Iris pigment epithelial cell (primary cell): ENCODE data around the gene SHISAL1.
"Not testable (repeated sequence)": the region's sequence is repeated elsewhere in the genome, so short reads cannot be mapped to it uniquely, and the experiment has no call there.

Experiments used
- DNase-seq: peaks from one replicate; pipeline ENCODE4 v3.0.0-alpha.2; 2011; ENCODE audit warnings: low read depth

Gene SHISAL1

DNA sequence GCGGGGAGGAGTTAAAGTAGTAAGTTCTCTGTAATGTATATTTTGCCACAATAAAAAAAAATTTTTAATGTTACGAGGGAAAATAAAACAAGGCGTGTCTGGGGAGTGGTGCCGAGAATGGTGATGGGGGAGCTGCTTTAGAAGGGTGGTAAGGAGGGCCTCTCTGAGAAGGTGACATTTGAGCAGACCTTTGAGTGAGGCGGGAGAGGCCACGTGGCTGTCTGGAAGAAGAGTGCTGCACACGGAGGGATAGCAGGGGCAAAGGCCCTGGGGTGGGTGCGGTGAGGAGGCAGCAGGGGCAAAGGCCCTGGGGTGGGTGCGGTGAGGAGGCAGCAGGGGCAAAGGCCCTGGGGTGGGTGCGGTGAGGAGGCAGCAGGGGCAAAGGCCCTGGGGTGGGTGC is 10.4 kb downstream of the SHISAL1 start:
- not testable (repeated sequence) for DNase-seq

DNA sequence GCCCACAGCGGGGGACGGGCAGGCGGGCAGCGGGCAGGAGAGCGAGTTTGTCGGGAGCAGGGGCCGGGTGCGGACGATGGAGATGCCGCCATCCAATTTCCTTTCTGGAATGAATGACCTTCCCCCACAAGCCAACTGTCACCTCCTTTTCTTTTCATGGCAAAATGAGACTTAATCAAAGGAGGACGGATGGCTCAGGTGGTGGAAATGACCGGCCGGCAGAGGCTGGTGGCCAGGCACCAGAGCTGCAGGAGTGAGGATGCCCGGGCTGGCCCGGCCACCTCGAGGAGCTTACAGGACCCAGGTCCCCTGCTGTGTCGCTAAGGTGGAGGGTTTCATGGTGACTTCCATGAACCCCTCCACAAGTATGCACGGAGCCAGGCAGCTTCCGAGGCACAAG is 11.7 kb downstream of the SHISAL1 start:
- no peak for DNase-seq

DNA sequence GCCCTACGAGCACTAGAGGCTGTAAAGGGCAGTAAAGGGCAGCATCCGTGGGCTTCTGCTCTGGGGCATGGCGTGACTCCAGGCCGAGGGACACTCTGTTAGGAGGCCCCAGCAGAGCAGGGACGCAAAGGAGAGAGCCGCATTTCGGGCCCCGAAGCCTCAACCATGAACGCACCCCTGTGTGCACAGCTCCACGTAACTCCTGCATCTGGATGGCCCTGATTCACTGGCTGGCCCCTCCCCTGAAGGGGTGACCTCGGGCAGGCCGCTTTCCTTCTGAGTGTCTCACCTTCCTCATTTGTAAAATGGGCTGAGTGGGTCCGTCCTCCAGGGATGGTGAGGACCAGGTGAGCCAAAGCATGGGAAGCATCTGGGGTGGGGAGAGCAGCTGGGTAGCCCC is 13.6 kb downstream of the SHISAL1 start:
- no peak for DNase-seq

DNA sequence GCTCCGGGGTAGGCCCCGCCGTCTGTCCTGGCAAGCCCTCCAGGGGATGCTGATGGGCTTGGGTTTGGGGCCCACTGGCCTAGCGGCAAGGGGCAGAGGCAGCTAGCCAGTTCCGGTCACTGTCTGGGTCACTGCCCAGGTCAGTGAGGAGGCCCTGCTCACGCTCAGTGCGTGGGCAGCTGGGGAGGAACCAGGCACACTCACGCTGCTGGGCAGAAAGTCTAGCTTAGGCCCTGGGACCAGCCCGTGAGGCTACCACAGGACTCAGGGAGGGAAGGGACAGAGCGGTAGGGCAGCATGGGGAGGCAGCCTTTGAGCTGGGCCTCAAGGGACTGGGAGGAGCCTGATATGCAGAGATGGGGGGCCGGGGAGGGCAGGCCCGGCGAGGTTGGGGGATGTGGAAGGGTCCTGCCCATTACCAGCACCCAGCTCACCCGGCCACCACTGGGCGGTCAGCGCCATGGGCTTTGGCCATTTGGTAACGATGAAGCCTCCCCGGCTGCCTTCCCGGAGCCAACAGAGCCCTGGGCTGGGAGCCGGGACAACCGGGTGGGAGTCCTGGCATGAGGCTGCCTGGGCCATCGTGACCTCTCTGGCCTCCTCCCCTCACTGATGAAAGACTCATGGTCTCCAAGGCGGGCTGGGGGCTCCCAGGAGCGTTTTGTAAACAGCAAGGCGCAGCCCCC is 14.2 kb downstream of the SHISAL1 start:
- DNase-seq = no peak

DNA sequence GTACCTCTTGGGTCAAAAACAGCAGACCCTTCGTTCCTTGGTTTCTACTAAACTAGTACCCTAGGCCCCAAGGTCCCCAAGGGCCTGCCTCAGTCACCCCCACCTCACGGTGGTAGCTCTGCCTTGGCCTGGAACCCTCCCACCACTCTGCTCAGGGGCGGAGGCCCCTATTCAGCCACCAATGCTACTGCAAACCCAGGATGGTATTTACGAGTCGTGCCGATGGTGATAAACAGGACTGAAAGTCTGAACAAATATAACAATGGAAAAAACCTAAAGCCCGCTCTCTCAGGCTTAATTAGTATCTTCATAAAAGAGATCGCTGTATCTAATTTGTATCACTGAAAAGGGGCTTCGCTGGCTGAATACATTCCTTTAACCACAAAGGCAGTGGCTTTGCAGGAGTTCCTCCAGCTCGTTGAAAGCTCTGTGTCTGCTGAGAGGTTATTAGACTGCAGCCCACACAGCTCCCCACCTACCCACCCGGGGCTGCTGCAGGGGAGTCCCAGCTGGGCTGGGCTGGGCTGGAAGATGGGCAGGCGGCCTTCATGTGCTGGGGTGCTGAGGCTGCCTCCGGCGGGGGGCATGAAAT is 15.2 kb downstream of the SHISAL1 start:
- DNase-seq = no peak

DNA sequence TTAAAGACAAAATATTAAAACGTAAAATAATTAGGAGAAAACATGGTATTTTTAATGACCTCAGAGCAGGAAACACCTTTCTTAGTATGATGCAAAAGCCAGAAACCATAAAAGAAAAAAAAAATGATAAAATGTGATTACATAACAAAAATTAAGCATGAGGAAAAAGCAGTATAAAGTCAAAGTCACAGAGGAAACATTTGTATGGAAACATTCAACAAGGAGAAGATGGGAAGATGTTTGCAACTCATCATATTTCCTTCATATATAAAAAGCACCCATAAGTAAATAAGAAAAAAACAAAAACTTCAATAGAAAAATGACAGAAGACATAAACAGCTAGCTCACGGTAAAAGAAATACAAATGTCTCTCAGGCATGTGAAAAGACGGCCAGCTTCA is 17.3 kb downstream of the SHISAL1 start:
- DNase-seq = no peak

DNA sequence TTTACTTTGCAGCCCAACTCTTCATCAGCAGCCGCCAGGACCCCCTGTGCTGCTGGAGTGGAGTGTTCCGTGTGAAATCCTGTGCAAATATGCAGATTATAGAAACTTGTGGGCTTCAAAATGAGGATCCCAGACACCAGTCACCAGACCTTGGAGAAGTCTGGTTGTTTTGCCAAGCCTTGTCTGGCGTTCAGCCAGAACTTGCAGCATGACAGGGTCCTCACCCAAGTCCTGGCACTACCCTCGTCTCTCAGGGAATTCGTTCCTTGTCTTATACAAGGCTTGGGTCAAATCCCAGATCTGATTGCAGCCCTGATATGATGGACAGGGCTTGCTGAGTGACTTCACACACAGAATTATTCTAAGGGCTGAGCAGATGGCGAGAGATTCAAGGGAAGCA is 18.9 kb downstream of the SHISAL1 start:
- no peak for DNase-seq

DNA sequence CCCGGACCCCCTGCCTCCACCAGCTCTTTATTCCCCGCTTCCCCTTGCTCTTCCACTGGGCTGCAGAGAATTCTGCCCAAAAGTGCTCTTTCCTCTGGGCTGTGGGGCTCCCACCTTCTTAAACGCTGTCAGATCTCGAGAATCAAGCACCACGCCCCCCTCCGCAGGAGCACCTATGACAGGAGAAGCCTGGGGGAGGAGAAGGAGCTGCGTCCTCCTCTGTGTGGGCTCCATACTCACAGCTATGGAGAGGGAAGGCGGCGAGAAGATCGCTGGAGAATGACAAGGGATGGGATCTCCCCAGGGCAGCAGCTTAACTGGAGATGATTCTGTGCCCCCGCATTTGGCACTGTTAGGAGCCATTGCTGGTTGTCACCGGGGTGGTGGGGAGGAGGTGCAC is 19.7 kb downstream of the SHISAL1 start:
- DNase-seq = no peak

DNA sequence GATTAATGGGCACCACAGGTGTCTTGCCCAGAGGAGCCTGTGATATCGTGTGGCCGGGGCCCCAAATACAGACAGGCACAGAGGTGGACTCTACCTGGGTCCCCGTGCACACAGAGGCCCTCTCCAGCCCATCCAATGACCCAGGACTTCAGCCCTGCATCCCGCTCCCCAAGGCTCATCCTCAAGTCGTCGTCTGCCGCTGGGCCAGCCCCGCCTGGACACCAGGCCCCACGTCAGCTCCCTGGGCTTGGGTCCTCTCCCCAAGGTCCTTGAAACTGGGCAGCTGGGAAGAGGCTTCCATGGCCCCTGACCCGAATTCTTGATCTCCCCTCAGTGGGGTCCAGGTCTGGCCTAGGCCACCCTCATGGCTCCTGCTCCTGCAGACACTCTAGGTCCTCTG is 20.2 kb downstream of the SHISAL1 start:
- no peak for DNase-seq

DNA sequence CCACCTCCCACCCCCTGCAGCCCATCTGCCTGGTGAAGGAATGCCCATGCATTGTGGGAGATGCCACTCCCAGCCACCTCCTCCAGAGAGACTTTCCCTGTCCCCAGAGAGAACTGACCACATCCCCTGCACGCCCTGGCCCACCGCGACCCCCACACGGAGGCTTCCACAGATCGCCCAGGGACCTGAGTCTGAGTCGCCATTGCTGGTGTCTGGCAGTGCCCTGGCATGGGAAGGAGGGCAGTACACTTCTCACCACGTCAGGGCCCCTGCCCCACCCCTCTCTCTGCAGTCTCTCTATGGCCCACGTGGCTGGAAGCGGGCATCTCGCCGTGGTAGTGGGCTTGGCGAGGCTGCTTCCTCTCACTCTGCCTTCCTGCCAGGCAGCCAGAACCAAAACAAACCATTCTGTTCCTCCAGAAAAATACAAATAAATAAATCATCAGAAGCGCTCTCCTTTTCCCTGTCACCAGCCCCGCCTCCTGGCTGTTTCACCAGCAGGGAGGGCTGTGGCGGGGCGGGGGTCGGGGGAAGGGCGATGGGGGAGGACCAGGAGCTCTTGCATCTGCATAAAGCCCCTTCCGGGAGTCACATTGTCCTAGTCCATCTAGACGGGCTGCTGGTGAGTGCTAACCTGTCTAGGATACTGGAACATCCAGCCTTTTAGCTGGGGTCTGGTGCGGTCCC is 20.9 kb downstream of the SHISAL1 start:
- no peak for DNase-seq

DNA sequence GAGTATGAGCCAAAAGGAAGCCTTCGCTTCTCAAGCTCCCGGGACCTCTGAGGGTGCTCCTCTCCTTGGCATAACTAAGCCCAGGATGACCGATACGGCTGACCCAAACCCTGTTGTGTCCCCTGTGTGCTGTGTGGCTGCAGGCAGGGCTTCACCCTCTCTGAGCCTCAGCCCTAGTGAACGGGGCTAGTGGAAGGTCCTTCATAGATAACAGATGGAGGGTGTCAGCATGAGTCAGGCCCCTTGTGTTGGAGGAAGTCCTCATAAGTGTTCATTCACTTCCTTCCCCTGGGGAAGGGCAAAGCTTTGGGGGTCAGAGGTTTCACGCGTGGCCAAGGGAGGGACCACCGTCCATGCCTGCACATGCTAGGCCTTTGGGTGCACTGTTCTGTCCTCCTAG is 21.5 kb downstream of the SHISAL1 start:
- no peak for DNase-seq

DNA sequence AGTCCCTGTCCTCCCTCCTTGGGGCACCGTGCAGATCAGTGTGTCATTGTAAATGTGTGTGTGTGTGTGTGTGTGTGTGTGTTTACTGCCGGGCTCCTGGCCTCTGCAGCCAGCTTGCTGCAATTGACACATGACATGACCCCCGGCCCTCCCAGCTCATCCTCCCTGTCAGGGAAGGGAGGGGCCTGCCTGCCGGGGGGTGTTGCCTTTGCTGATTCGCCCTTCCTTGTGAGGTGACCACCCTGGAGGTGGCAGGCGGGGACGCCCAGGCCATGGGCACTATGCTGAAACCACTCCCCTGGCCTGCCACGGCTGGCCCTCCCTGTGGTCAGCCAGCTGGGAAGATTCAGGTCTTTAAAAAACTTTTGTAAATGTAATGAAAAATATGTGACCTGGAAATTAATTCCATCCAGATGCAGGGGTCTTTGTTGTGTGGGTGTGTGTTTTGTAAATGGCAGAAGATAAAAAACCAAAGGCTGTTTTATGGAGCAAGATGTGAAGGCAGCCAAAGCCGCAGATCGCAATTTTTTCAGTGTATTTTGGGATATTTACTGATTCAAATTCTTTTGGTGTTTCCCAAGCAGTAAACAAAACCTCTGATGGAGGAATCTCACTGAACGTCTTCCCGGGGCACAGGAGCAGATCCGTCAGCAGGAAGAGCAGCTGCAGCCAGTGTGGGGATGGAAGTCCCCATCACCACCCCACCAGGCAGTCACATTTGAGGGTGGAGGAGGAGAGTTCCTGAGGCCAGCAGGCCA is 23.2 kb downstream of the SHISAL1 start:
- no peak for DNase-seq

DNA sequence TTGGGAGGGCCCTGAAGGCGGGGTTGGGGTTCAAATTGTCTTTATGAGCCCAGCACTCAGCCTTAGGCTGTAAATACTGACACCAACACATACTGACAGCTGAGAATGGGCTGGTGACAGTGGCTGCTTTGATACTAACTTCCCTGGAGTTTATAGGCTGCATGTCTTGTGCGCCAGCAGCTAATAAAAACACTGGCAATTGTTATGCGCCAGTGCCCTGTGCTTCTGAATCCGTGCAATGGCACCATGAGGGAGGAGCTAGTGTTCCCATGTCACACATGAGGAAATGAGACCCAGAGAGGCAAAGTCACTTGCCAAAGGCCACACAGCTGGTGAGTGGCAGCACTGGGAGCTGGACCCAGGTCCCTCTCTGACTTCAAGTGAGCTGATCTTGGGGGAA is 23.8 kb downstream of the SHISAL1 start:
- no peak for DNase-seq

DNA sequence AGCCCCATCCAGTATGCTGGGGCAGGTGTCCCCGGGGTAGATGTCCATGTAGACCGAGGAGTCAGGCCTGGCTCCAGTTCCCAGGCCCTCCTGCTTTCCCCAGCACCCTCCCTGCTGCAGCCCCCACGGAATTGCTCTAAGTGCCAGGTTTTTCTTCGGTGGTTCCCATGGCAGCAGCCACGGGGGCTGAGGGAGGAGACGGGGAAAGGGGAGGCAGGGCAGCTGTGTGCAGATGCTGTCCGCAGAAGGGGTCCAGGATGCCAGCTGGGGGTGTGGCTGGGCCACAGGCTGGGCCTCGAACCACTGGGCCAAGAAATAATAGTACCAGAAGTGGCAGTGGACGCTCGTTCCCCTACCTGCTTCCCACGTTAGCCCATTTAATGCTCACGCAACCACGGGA is 25.0 kb downstream of the SHISAL1 start:
- DNase-seq = no peak

DNA sequence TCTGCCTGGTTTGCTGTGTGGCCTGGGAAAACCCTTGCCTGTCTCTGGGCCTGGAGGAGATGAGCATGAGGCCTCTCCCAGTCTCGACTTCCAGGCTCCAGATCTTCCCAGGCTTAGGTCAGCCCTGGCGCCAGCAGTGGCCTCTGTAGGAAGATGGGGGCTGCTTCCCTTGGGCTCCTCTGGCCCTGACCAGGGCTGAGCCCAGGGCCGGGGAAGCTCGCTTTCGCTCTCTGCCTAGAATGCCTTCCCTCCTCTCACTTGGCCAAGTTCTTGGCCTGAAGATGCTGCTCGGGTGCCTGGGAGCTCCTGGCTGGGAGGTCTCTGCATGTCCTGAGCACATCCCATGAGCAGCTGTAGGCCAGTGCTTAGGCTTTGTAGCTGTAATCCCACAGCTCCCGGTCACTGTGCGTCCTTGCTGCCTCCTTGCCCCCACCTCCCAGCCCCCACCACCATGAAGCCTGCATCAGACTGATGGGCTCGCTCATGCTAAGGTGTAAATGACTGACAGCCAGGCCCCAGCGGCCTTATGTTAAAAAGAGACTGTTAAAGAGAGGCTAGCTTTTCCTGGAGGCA is 25.5 kb downstream of the SHISAL1 start:
- DNase-seq = no peak

DNA sequence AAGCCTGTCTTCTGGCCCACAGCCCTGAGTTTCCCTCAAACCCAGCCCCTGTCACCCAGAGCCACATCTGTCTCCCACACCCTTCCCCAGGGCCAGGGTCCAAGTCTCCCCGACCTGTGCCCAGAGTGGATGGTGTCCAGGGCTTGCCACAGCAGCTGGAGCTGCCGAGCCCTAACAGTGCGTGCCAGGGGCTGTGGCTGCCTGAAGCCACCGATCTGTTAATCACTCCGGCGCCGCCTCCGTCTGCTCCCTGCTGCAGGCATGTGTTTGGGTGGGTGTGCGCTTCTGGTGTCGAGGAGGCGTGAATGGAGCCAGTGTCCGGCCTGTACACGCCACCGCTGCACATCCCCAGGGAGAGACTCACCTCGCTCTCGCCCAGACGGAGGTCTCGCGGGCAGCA is 26.1 kb downstream of the SHISAL1 start:
- no peak for DNase-seq

DNA sequence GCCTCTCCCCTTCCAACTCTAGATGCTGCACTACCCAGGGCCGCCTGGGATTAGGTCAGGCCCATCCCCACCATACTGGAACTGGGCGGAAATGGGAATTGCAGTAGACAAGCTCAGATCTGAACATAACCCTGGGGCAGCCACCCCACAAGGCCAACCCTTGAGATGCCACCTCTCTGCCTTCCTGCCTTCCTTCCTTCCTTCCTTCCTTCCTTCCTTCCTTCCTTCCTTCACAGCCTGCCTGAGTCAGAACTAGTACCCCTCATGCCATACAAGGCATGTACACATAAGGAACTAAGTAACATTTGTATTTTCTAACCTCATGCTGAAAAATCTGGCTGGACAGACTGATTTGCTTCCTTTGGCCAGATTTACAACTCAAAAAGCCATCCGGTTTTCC is 28.0 kb downstream of the SHISAL1 start:
- DNase-seq = no peak

DNA sequence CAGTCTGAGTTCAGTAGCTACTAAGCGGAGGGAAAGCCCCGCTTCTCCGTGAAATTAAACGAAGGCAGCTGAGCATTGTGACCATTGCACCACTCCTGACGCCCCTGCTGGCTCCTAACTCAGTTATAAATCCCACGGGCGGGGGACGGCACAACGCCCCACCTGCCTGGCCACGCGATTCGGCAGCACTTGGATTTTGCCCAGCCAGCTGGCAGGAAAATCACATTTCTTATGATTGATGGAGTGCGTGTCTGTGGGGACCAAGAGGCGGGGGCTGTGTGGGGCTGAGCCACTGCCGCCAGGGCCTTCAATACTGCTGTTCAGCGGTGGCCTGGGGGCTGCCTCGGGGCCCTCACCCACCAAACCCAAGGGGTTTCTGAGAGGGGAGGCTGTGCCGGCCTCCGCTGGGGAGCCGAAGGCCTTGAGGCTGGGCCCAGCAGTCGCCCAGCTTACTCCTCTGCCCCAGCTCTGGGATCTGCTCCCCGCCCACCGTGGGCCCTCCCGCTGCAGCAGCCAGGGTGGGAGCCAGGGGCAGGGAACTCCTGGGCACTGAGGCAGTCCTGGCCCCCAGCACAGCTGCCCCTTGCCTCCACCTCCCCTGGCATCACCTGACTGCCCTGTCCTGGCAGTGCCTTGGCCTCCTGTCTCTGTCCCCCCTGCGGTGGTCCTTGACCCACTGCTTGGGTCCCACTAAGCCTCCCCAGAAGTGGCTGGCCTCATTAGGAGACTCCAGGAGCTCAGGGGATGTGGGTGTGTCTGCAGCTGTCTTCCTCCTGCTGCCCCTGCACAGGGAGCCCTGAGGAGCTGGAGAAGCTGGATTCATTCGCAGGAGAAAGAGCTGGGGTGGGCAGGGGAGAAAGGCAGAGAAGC is 30.7 kb downstream of the SHISAL1 start:
- no peak for DNase-seq

DNA sequence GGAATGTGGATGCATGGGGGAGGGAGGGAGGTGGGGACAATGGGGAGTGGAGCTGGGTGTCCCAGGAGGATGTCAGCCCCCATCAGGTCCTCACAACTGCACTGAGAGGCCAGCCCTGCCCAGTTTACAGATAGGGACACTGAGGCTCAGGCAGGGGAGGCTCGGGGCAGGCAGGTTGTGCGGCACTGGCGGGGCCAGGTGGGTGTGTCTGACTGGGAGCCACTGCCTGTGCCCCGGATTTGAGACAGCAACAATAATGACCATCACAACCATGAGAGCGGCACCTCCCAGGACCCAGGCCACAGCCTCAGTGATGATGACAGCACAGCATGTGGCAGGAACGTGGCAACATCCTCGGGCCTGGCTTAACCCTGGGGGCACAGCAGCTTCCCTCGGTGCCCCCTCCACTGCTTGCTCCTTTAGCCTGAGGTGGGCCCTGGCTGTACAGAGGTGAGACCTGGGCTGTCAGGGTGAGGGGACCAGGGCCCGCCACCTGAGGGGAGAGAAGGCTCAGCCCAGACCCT is 32.0 kb downstream of the SHISAL1 start:
- DNase-seq = no peak

DNA sequence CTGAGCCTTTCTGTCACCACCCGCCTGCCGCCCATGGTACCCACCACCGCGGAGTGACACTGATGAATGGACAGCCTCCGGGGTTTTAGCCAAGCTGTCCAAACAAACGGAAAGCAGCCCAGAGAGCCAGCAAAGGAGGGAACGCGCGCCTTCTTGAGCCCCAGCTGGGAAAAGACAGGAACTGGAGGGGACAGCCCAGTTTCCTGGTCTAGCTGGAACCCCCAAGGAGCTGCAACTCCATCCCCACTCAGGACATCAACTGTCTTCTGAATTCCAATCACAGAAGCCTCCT is 33.7 kb downstream of the SHISAL1 start:
- DNase-seq = no peak

DNA sequence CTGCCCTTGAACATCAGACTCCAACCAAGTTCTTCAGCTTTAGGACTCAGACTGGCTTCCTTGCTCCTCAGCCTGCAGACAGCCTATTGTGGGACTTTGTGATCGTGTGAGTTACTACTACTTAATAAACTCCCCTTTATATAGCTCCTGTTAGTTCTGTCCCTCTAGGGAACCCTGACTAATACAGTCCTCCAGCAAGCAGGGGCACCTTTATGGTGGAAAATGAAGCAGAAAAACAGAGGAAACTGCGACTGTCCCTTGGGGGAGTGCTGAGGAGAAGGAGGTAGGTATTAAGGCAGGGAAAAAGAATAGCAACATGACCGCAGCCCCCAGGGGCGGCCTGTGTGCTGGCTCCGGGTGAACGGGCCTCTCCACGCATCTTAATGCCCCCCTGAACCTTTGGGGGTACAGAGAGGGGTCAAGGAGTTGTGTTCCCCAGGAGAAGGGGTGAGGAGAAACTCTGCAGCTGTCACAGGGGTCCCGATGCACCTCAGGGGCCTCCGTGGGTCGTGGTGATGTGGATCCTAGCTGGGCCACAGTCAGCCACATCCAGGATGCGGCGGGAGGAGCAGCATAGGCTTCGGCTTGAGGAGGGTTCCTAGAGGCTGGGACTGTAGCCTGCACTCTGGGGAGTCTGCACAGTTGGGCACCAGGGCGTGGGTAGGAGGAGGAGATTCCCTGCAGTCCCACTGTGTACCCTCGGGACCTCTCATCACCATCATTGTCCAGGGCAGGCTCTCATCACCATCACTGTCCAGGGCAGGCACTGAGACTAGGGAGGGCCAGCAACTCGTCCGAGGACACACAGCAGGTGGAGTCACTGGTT is 34.3 kb downstream of the SHISAL1 start:
- no peak for DNase-seq
